Type B pancreatic cell (in vitro differentiated cells): ENCODE data around the gene TIAL1. TPM values are rescaled to one million over a fixed set of nuclear protein-coding genes. Genes with fewer than 3 reads are reported as not detected.

Experiments
- DNase-seq: peaks from one replicate; pipeline ENCODE4 v3.0.0; 2021; ENCODE audit warnings: mixed read lengths; ENCODE audit not compliant: unreplicated experiment; ENCODE audit errors: extremely low spot score
- H3K27ac Mint-ChIP-seq: 2 replicates; pipeline ENCODE4 v1.8.0; 2021; ENCODE audit warnings: mild to moderate bottlenecking, mixed read lengths
- H3K27me3 Mint-ChIP-seq: 2 replicates; pipeline ENCODE4 v1.8.0; 2021; ENCODE audit warnings: mixed read lengths
- H3K36me3 Mint-ChIP-seq: 2 replicates; pipeline ENCODE4 v1.8.0; 2021; ENCODE audit warnings: mixed read lengths
- H3K4me1 Mint-ChIP-seq: one replicate; pipeline ENCODE4 v1.8.0; 2021; ENCODE audit warnings: mixed read lengths; ENCODE audit not compliant: unreplicated experiment
- H3K4me3 Mint-ChIP-seq: 2 replicates; pipeline ENCODE4 v1.8.0; 2021; ENCODE audit warnings: mild to moderate bottlenecking, mixed read lengths
- H3K9me3 Mint-ChIP-seq: 2 replicates; pipeline ENCODE4 v1.8.0; 2021; ENCODE audit warnings: mixed read lengths
- total RNA-seq: library from RNA; stranded (reverse); gene quantifications from 2 replicates; pipeline ENCODE4 v1.2.1, GENCODE V29; 2021; ENCODE audit warnings: low replicate concordance
- TF ChIP-seq, protein P1 (sequence below): fragments of 200-600 bp; sonication (generic); conservative IDR thresholded peaks from 2 replicates; pipeline ENCODE4 v1.5.0; 2021; ENCODE audit warnings: antibody characterized with exemption, mild to moderate bottlenecking

Gene TIAL1
- total RNA-seq, 1 donor from 2014 or later = 153 TPM

DNA sequence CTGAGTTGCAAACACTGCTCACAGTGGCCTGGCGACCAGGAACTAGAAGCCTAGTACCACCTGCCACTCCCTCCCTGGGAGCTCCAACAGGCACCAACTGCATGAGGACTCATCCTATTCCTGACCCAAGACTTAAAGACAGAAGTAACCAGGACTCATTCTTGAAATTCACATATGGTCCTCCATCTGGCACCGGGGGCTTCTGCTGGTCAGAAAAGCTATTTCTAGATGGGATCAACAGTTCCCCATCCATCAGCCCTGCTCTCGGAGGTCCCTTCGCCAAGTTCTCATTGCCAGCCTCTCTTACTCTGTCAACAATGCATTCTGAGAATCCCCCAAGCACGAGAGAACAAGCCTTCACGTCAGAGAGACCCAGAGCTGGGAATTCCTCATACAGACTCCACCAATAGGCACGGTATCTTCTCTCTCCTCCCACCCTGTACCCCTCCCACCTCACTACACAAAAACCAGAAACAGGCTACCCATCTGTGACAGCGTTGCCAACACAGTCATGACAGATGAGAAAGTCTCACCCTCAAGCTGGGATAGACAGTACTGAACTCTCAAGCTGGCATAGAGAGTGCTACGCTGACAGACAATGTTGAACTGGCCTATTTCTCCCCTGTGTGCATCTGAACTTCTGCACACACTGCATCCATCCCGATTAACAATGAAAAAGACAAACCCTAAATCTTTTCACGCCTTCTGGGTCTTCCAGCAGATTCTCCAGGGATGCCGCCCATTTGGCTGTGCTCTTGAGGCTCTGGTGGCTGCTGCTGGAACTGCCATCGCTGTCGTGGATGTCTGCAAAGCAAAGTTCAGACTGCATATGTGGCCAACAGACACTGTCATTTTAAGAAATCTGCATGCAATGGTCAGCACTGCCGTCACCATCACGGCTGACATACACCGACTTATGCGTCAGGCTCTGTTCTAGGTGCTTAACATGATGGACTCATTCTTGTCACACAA lies 69.9 kb downstream of the TIAL1 start:
- TF ChIP-seq, protein P1, sequence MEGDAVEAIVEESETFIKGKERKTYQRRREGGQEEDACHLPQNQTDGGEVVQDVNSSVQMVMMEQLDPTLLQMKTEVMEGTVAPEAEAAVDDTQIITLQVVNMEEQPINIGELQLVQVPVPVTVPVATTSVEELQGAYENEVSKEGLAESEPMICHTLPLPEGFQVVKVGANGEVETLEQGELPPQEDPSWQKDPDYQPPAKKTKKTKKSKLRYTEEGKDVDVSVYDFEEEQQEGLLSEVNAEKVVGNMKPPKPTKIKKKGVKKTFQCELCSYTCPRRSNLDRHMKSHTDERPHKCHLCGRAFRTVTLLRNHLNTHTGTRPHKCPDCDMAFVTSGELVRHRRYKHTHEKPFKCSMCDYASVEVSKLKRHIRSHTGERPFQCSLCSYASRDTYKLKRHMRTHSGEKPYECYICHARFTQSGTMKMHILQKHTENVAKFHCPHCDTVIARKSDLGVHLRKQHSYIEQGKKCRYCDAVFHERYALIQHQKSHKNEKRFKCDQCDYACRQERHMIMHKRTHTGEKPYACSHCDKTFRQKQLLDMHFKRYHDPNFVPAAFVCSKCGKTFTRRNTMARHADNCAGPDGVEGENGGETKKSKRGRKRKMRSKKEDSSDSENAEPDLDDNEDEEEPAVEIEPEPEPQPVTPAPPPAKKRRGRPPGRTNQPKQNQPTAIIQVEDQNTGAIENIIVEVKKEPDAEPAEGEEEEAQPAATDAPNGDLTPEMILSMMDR = peak; percentile 56
- Mint-ChIP-seq H3K27ac (no peak overlapping the region), H3K27me3 (peaks cover 4% of the 10 kb centered on the region), H3K36me3 (no peaks in the 10 kb centered on the region), H3K9me3 (no peaks in the 10 kb centered on the region), H3K4me3 (no peak overlapping the region), H3K4me1 (peaks cover 11% of the 10 kb centered on the region)
- no peak for DNase-seq

DNA sequence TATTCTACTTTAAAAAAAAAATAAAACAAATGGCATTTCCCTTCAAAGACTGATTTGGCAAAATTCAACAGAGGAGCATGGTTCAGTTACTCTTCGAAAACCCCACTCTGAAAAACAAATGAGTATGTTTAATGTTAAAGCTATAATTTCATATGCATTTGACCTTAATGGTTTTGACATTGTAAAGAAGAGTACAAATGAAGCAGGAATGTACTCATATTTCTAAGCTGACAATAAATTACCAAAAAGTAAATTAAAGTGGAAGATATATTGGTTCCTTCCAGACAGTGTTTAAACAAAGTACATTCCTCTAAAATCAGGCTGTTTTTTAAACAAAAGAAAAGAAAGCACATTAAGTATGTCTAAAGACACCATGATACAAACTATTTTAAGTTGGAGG lies 70.6 kb downstream of the TIAL1 start:
- DNase-seq = no peak
- TF ChIP-seq, protein P1 = no peak
- no peaks in the 10 kb centered on the region for H3K36me3 Mint-ChIP-seq
- H3K4me3 Mint-ChIP-seq = no peak overlapping the region
- peaks cover 8% of the 10 kb centered on the region for H3K4me1 Mint-ChIP-seq
- H3K27me3 Mint-ChIP-seq = peaks cover 4% of the 10 kb centered on the region
- no peak overlapping the region for H3K27ac Mint-ChIP-seq
- H3K9me3 Mint-ChIP-seq = no peaks in the 10 kb centered on the region

DNA sequence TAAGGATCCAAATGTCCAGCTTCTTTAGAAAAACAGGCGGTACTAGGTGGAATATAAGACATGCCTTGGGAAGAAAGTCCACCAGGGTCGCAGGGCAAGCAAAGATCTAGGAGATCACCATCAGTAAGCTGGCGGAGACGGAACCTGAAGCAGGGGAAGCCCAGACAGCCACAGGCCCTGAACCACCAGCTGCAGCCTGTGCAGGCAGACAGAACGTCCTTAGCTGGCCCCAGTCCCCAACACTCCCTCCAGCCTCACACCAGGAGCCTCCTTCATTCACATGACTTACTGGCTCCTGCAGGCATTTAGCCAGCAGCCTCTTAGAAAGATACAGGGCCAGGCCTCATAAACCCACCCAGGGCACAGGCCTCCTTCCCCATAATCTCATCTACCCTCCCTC lies 71.6 kb downstream of the TIAL1 start:
- no peak for DNase-seq
- Mint-ChIP-seq H3K27ac (no peak overlapping the region), H3K9me3 (no peaks in the 10 kb centered on the region), H3K27me3 (peaks cover 4% of the 10 kb centered on the region), H3K36me3 (no peaks in the 10 kb centered on the region), H3K4me1 (peaks cover 5% of the 10 kb centered on the region), H3K4me3 (no peak overlapping the region)
- TF ChIP-seq, protein P1 = no peak

DNA sequence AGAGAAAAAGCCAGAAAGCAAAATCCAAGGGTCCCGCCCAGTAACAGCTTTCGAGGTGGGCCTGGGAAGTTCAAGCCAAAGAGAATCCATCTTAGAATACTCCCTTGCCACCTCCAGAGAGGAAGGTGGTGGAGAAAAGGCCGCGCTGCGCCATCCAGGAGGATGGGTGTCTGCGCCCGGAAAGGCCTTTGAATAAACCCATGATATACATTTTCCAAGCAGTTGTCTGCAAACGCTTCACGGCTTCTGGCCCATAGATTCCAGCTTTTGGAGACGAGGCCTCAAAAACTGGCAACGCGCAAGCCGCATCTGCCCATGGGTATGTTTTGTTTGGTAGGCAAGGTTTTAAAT lies 72.1 kb downstream of the TIAL1 start:
- TF ChIP-seq, protein P1 = no peak
- Mint-ChIP-seq H3K36me3 (no peaks in the 10 kb centered on the region), H3K27me3 (peaks cover 4% of the 10 kb centered on the region), H3K27ac (no peak overlapping the region), H3K4me3 (no peak overlapping the region), H3K4me1 (peaks cover 9% of the 10 kb centered on the region), H3K9me3 (no peaks in the 10 kb centered on the region)
- DNase-seq = no peak

DNA sequence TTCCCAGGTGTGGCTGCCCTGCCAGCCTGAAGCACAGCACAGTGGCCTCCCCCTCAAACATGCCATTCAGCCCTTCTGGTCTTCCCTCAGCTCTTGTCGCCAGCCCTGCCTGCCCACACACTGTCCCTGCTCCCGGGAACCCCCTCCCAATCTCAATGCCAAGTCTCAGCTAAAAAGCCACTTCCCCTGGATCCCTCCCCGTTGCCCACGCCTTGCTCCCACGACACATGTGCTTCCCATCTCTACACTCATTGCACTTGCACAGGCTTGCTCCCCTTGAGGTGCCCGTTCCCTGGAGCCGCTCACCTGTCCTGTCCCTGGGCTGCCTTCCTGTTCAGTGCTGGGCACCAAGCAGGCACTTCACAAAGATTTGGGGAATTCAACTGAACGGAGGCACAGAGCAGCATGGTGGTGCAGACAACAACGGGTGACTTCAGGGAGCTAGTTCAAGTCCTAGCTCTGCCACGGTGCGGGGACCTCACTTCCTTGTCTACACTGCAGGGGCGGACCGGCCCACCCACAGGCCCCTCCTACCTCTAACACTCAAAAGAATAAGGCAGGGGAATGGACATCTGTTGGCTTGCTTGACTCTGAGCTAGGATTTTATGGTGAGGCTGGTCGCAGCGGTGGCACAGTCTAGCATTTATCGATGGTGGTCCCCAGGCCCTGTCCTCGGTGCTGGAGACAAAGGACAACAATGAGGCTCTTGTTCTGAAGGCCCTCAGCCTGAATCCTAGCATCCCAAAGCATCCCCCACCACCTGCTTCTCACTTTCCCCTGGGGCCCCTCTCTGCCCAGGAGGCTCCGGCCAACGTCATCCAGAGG lies 72.7 kb downstream of the TIAL1 start:
- Mint-ChIP-seq H3K4me1 (peaks cover 9% of the 10 kb centered on the region), H3K4me3 (no peak overlapping the region), H3K36me3 (no peaks in the 10 kb centered on the region), H3K9me3 (no peaks in the 10 kb centered on the region), H3K27ac (no peak overlapping the region), H3K27me3 (peaks cover 4% of the 10 kb centered on the region)
- TF ChIP-seq, protein P1 = no peak
- DNase-seq = no peak

Other genes with a start within 250 kb of the TIAL1 start
- gene RGS10, start 54.2 kb downstream of the TIAL1 start, total RNA-seq = 10.2 and 16.0 TPM in 2 replicates
- gene BAG3, start 54.4 kb upstream of the TIAL1 start, total RNA-seq = 24.9 and 29.3 TPM in 2 replicates
- 47.4 and 48.1 TPM in 2 replicates for gene INPP5F, start 129.1 kb upstream of the TIAL1 start, total RNA-seq